HG03196 (cell line): ENCODE results near the gene HADH.
A peak's percentile ranks its signal among the peaks of the same experiment; 100 is the strongest.
"Not testable (repeated sequence)": the region's sequence is repeated elsewhere in the genome, so short reads cannot be mapped to it uniquely, and the experiment has no call there.

ENCODE experiments used
- ATAC-seq: cut with Tn5 transposase; IDR thresholded peaks from one replicate; pipeline ENCODE4 v1.9.1; 2021; ENCODE audit not compliant: unreplicated experiment

HADH gene

GRCh38 chr4:108029731-108030130 lies 40.0 kb downstream of the HADH start:
- no peak for ATAC-seq

- ATAC-seq = peak; percentile 86
Measured at GRCh38 chr4:108030332-108030731, 40.6 kb downstream of the HADH start.

GRCh38 chr4:108031427-108032083 lies 41.9 kb downstream of the HADH start:
- ATAC-seq = no peak

GRCh38 chr4:108033348-108033747 lies 43.7 kb downstream of the HADH start:
- no peak for ATAC-seq

GRCh38 chr4:108034565-108034964 lies 44.9 kb downstream of the HADH start:
- no peak for ATAC-seq

GRCh38 chr4:108035691-108036090 lies 46.0 kb downstream of the HADH start:
- ATAC-seq = no peak

GRCh38 chr4:108036213-108036612 lies 46.5 kb downstream of the HADH start:
- ATAC-seq = peak; percentile 81

GRCh38 chr4:108037884-108038283 lies 48.2 kb downstream of the HADH start:
- no peak for ATAC-seq

GRCh38 chr4:108042927-108043326 lies 53.2 kb downstream of the HADH start:
- no peak for ATAC-seq

- ATAC-seq = no peak
Measured at GRCh38 chr4:108043526-108043925, 53.8 kb downstream of the HADH start.

GRCh38 chr4:108044951-108045686 lies 55.4 kb downstream of the HADH start:
- no peak for ATAC-seq

- ATAC-seq = no peak
Measured at GRCh38 chr4:108045687-108046024, 56.0 kb downstream of the HADH start.

- no peak for ATAC-seq
Measured at GRCh38 chr4:108047199-108047598, 57.5 kb downstream of the HADH start.

GRCh38 chr4:108048157-108048556 lies 58.5 kb downstream of the HADH start:
- ATAC-seq = no peak

- ATAC-seq = no peak
Measured at GRCh38 chr4:108048997-108049396, 59.3 kb downstream of the HADH start.

GRCh38 chr4:108049406-108049805 lies 59.7 kb downstream of the HADH start:
- no peak for ATAC-seq

GRCh38 chr4:108050166-108051111 lies 60.8 kb downstream of the HADH start:
- ATAC-seq = not testable (repeated sequence)

- no peak for ATAC-seq
Measured at GRCh38 chr4:108051343-108051742, 61.7 kb downstream of the HADH start.

- ATAC-seq = no peak
Measured at GRCh38 chr4:108052558-108053120, 63.0 kb downstream of the HADH start.

- ATAC-seq = peak; percentile 90
Measured at GRCh38 chr4:108053251-108053711, 63.6 kb downstream of the HADH start.

- ATAC-seq = no peak
Measured at GRCh38 chr4:108054025-108054638, 64.4 kb downstream of the HADH start.
